K562 (cell line): ENCODE data around the gene SLC2A4RG. TPM values are rescaled to one million over a fixed set of nuclear protein-coding genes. Genes with fewer than 3 reads are reported as not detected.

Experiments used
- CEBPB ChIP-seq: fragments of 450-650 bp; IDR thresholded peaks from 2 replicates; pipeline ENCODE4 v1.6.1; 2016; ENCODE audit warnings: missing genetic modification characterization, missing compliant biosample characterization
- HDAC2 ChIP-seq: fragments of 450-650 bp; IDR thresholded peaks from 2 replicates; pipeline ENCODE4 v1.6.1; 2016; ENCODE audit warnings: mild to moderate bottlenecking
- JUND ChIP-seq, 2 experiments: IDR thresholded peaks; 2 replicates in 1 of 2; 3 replicates in 1 of 2; pipeline ENCODE4 v1.6.1; 2011; ENCODE audit warnings: borderline replicate concordance in 2 of 2, low read depth in 2 of 2, low read length in 2 of 2, improper control_type of control experiment in 1 of 2, missing biosample characterization in 1 of 2, missing genetic modification characterization in 1 of 2, missing genetic modification reagents in 1 of 2
- MCM3 ChIP-seq: fragments of 450-650 bp; IDR thresholded peaks from 2 replicates; pipeline ENCODE4 v1.6.1; 2016
- MYC ChIP-seq, 2 experiments: fragments of 250-450 bp in 1 of 2; sonication (Bioruptor Pico) in 1 of 2; IDR thresholded peaks; 2 replicates each; pipeline versions ENCODE4 v1.5.1 to v1.6.1; 2012 to 2021; ENCODE audit warnings: low read depth in 2 of 2, borderline replicate concordance in 1 of 2, improper control_type of control experiment in 1 of 2, low read length in 1 of 2, mild to moderate bottlenecking in 1 of 2, moderate library complexity in 1 of 2
- NKRF ChIP-seq: fragments of 450-650 bp; IDR thresholded peaks from 2 replicates; pipeline ENCODE4 v1.6.1; 2016; ENCODE audit warnings: borderline replicate concordance
- PHB ChIP-seq: fragments of 250-450 bp; sonication (Bioruptor Pico); IDR thresholded peaks from 2 replicates; pipeline ENCODE4 v1.5.0; 2021
- PHF8 ChIP-seq: fragments of 200-600 bp; sonication (generic); IDR thresholded peaks from 2 replicates; pipeline ENCODE4 v1.6.1; 2012; ENCODE audit warnings: mixed run types, mild to moderate bottlenecking, inconsistent platforms, low read length, moderate library complexity, borderline replicate concordance
- PTRF ChIP-seq: fragments of 450-650 bp; IDR thresholded peaks from 2 replicates; pipeline ENCODE4 v1.6.1; 2016; ENCODE audit warnings: mild to moderate bottlenecking, missing genetic modification characterization, missing compliant biosample characterization
- RNF219 ChIP-seq: fragments of 250-450 bp; sonication (Bioruptor Pico); IDR thresholded peaks from 2 replicates; pipeline ENCODE4 v1.5.0; 2022; ENCODE audit warnings: mild to moderate bottlenecking
- SMAD4 ChIP-seq: fragments of 250-450 bp; sonication (Bioruptor Pico); conservative IDR thresholded peaks from 2 replicates; pipeline ENCODE4 v1.8.0; 2021; ENCODE audit warnings: inconsistent platforms, mild to moderate bottlenecking, moderate library complexity
- STAT6 ChIP-seq: sonication (generic); formaldehyde crosslinking; IDR thresholded peaks from 2 replicates; pipeline ENCODE4 v1.8.1; 2023; ENCODE audit warnings: mild to moderate bottlenecking, missing genetic modification reagents
- USF1 ChIP-seq: sonication (generic); formaldehyde crosslinking; IDR thresholded peaks from 2 replicates; pipeline ENCODE4 v1.9.0; 2022; ENCODE audit warnings: mild to moderate bottlenecking, missing genetic modification reagents
- ZNF124 ChIP-seq: sonication (generic); formaldehyde crosslinking; IDR thresholded peaks from 2 replicates; pipeline ENCODE4 v1.8.1; 2022; ENCODE audit warnings: missing genetic modification reagents
- ZNF324 ChIP-seq: fragments of 250-450 bp; sonication (Bioruptor Pico); IDR thresholded peaks from 2 replicates; pipeline ENCODE4 v1.4.0; 2020; ENCODE audit warnings: mild to moderate bottlenecking
- ZNF384 ChIP-seq: IDR thresholded peaks from 2 replicates; pipeline ENCODE4 v1.6.1; 2012; ENCODE audit warnings: low read depth, low read length, improper control_type of control experiment
- ZNF449 ChIP-seq: fragments of 250-450 bp; sonication (Bioruptor Pico); IDR thresholded peaks from 2 replicates; pipeline ENCODE4 v1.8.0; 2022; ENCODE audit warnings: moderate library complexity, mild to moderate bottlenecking, inconsistent platforms
- polyA plus RNA-seq, 8 experiments: library from polyadenylated mRNA; depleted of rRNA in 4 of 8; stranded (reverse) in 5 of 8; unstranded in 3 of 8; fragments of >200 nt; fragmentation: Nextera tagmentation in 2 of 8; fragmentation: Illumina TruSeq in 1 of 8; extraction: Ambion mirVana in 2 of 8; extraction: Trizol in 1 of 8; gene quantifications; 2 replicates each; pipeline versions ENCODE4 v1.2.1 to v1.2.3, GENCODE V29; 2011 to 2014; ENCODE audit warnings: inconsistent platforms in 1 of 8, missing spikeins in 1 of 8
- total RNA-seq, 7 experiments: library from RNA; depleted of rRNA in 6 of 7; stranded (reverse); fragments of >200 nt in 6 of 7; fragmentation: Illumina TruSeq in 2 of 7; extraction: Trizol in 2 of 7; gene quantifications; 2 replicates each; pipeline versions ENCODE4 v1.2.1 to v1.2.3, GENCODE V29; 2011 to 2021; ENCODE audit warnings: low replicate concordance in 1 of 7

Gene SLC2A4RG
- total and polyA plus RNA-seq, 9 of the 15 experiments (the other 6 are each of a cell fraction or from before 2014, with no cell fraction given) = 0.34 to 97.3 (median 26.5) TPM

GRCh38 chr20:63772781-63773518, 33.4 kb downstream of the SLC2A4RG start (continued):
- TF ChIP-seq NKRF (no peak), ZNF124 (no peak), SMAD4 (peak; percentile 64), MYC (IDR thresholded peaks at IDR 0.05; ENCODE audit: low read depth, low read length) (0 out of 2 replicates have a peak, but pooled peaks have one; percentile 23), MYC (CRISPR knock-in tag; IDR thresholded peaks at IDR 0.05; ENCODE audit: borderline replicate concordance, low read depth) (no peak), JUND (IDR thresholded peaks at IDR 0.05; ENCODE audit: borderline replicate concordance, low read depth, low read length) (0 out of 2 replicates have a peak, but pooled peaks have one; percentile 19), JUND (tag; IDR thresholded peaks at IDR 0.05; ENCODE audit: borderline replicate concordance, low read depth, low read length) (no peak), ZNF449 (no peak), RNF219 (CRISPR knock-in tag) (no peak), HDAC2 (no peak), MCM3 (no peak), CEBPB (peak; percentile 78), ZNF324 (CRISPR knock-in tag) (no peak), PTRF (tag) (no peak), ZNF384 (peak; percentile 74), PHF8 (no peak), USF1 (CRISPR knock-in tag) (peak; percentile 33; the same call in 1 of the 2 replicates), PHB (CRISPR knock-in tag) (no peak), STAT6 (CRISPR knock-in tag) (no peak)
